ENCODE measurements around the gene NUP62. TPM values are rescaled to one million over a fixed set of nuclear protein-coding genes. Genes with fewer than 3 reads are reported as not detected.
"Not testable (repeated sequence)": the region's sequence is repeated elsewhere in the genome, so short reads cannot be mapped to it uniquely, and the experiment has no call there.

NUP62 gene
- total and polyA plus RNA-seq, 3 experiments from 2014 or later, result 73.7 to 231 (median 223) TPM

GRCh38 chr19:49929611-49930482, 543 bp upstream of the NUP62 start:
- no peaks in the 10 kb centered on the region for H3K27me3 ChIP-seq (ENCODE audit: insufficient read depth, low read length, poor library complexity, severe bottlenecking)
- peak overlapping the region; percentile 92 to 99 (median 98) for H3K4me3 Mint-ChIP-seq
- H3K27ac Mint-ChIP-seq, result peak overlapping the region; percentile 88 to 99 (median 97)
- H3K9me3 Mint-ChIP-seq, result peaks cover 0 to 3% (median 0%) of the 10 kb centered on the region in 5 donors
- POLR2A ChIA-PET, result interaction anchor here (0.5 to 2.2 kb wide), 12 partner anchors 33 to 340 kb away, joined by 3 to 13 read pairs (median 4); partner anchors contain the start of genes AKT1S1, AP2A1, IL4I1 and PNKP
- CTCF ChIA-PET, result interaction anchor here (0.9 to 1.5 kb wide), 6 partner anchors 8 to 212 kb away, joined by 3 to 7 read pairs (median 3); partner anchors contain the start of gene IL4I1
- peak; percentile 82 to 96 (median 94) for DNase-seq
- peaks cover 10% of the 10 kb centered on the region for H3K36me3 ChIP-seq (ENCODE audit: insufficient read depth, low read length)
- H3K36me3 Mint-ChIP-seq, result peaks cover 0 to 34% (median 8%) of the 10 kb centered on the region in 3 donors
- peaks cover 46% of the 10 kb centered on the region for H3K4me1 ChIP-seq (ENCODE audit: insufficient read depth, low read length)
- peak overlapping the region; percentile 82 for H3K27ac ChIP-seq (ENCODE audit: low read depth, low read length)
- peaks cover 61 to 73% (median 72%) of the 10 kb centered on the region in 3 donors for H3K4me1 Mint-ChIP-seq
- H3K27me3 Mint-ChIP-seq, result peaks cover 0 to 7% of the 10 kb centered on the region in 2 donors
- H3K9me3 ChIP-seq (ENCODE audit: low read length), result no peaks in the 10 kb centered on the region
- peak overlapping the region; percentile 96 for H3K4me3 ChIP-seq (ENCODE audit: low read length)

- no peaks in the 10 kb centered on the region for H3K9me3 ChIP-seq (ENCODE audit: low read length)
- Mint-ChIP-seq H3K9me3 (peaks cover 0 to 3% (median 0%) of the 10 kb centered on the region in 5 donors), H3K36me3 (peaks cover 0 to 55% (median 8%) of the 10 kb centered on the region in 3 donors), H3K4me3 (peak overlapping the region; percentile 92 to 99 (median 98)), H3K27me3 (peaks cover 0 to 7% of the 10 kb centered on the region in 2 donors), H3K27ac (peak overlapping the region; percentile 43 to 99 (median 92)), H3K4me1 (peaks cover 55 to 76% (median 60%) of the 10 kb centered on the region in 3 donors)
- POLR2A ChIA-PET, result interaction anchor here (0.7 kb wide), 1 partner anchor 45 kb away, joined by 3 read pairs; no protein-coding TSS in a partner anchor
- H3K27me3 ChIP-seq (ENCODE audit: insufficient read depth, low read length, poor library complexity, severe bottlenecking), result no peaks in the 10 kb centered on the region
- H3K36me3 ChIP-seq (ENCODE audit: insufficient read depth, low read length), result peaks cover 24% of the 10 kb centered on the region
- peaks cover 39% of the 10 kb centered on the region for H3K4me1 ChIP-seq (ENCODE audit: insufficient read depth, low read length)
- peak overlapping the region; percentile 20 for H3K4me3 ChIP-seq (ENCODE audit: low read length)
- CTCF ChIA-PET, result no interaction called here
- no peak overlapping the region for H3K27ac ChIP-seq (ENCODE audit: low read depth, low read length)
- DNase-seq, result no peak
Measured at GRCh38 chr19:49927526-49928264, 1.6 kb downstream of the NUP62 start.

GRCh38 chr19:49926515-49926914, 2.8 kb downstream of the NUP62 start:
- peaks cover 30% of the 10 kb centered on the region for H3K36me3 ChIP-seq (ENCODE audit: insufficient read depth, low read length)
- peaks cover 34% of the 10 kb centered on the region for H3K4me1 ChIP-seq (ENCODE audit: insufficient read depth, low read length)
- H3K9me3 ChIP-seq (ENCODE audit: low read length), result no peaks in the 10 kb centered on the region
- Mint-ChIP-seq H3K4me3 (peak overlapping the region in 2 of 7 donors; percentile 31 to 52), H3K27ac (peak overlapping the region in 1 of 8 donors; percentile 61), H3K27me3 (peaks cover 0 to 7% of the 10 kb centered on the region in 2 donors), H3K36me3 (peaks cover 0 to 66% (median 8%) of the 10 kb centered on the region in 3 donors), H3K9me3 (peaks cover 0 to 3% (median 0%) of the 10 kb centered on the region in 5 donors), H3K4me1 (peaks cover 48 to 76% (median 58%) of the 10 kb centered on the region in 3 donors)
- no peak for DNase-seq
- ChIA-PET POLR2A (no interaction called here), CTCF (no interaction called here)
- no peaks in the 10 kb centered on the region for H3K27me3 ChIP-seq (ENCODE audit: insufficient read depth, low read length, poor library complexity, severe bottlenecking)
- H3K27ac ChIP-seq (ENCODE audit: low read depth, low read length), result no peak overlapping the region
- H3K4me3 ChIP-seq (ENCODE audit: low read length), result no peak overlapping the region

DNA sequence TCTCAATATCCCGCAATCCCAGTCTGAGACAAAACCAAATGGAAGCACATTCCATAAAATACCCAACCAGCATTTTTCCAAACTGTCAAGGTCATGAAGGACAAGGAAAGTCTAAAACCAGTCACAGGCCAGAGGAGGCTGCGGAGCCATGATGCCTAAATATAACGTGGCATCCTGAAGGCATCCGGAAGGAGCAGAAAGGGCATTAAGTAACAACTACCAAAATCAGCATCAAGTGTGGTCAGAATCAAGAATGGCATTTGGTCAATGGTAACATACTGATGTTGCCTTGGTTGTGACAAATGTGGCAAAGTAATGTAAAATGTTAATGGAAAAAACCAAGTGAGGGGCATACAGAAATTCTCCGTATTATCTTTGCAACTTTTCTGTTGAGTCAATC, 3.8 kb downstream of the NUP62 start:
- H3K27me3 Mint-ChIP-seq, result peaks cover 0 to 7% of the 10 kb centered on the region in 2 donors
- DNase-seq, result no peak
- ChIA-PET POLR2A (no interaction called here), CTCF (no interaction called here)
- H3K4me3 Mint-ChIP-seq, result peak overlapping the region in 3 of 7 donors; percentile 8 to 58 (median 41)
- Histone ChIP-seq H3K9me3 (ENCODE audit: low read length) (no peaks in the 10 kb centered on the region), H3K27ac (ENCODE audit: low read depth, low read length) (no peak overlapping the region), H3K4me3 (ENCODE audit: low read length) (no peak overlapping the region), H3K4me1 (ENCODE audit: insufficient read depth, low read length) (peaks cover 29% of the 10 kb centered on the region), H3K27me3 (ENCODE audit: insufficient read depth, low read length, poor library complexity, severe bottlenecking) (no peaks in the 10 kb centered on the region), H3K36me3 (ENCODE audit: insufficient read depth, low read length) (peaks cover 36% of the 10 kb centered on the region)
- H3K36me3 Mint-ChIP-seq, result peaks cover 0 to 76% (median 8%) of the 10 kb centered on the region in 3 donors
- H3K27ac Mint-ChIP-seq, result peak overlapping the region in 1 of 8 donors; percentile 23
- H3K9me3 Mint-ChIP-seq, result peaks cover 0 to 3% (median 0%) of the 10 kb centered on the region in 5 donors
- peaks cover 42 to 74% (median 49%) of the 10 kb centered on the region in 3 donors for H3K4me1 Mint-ChIP-seq

DNA sequence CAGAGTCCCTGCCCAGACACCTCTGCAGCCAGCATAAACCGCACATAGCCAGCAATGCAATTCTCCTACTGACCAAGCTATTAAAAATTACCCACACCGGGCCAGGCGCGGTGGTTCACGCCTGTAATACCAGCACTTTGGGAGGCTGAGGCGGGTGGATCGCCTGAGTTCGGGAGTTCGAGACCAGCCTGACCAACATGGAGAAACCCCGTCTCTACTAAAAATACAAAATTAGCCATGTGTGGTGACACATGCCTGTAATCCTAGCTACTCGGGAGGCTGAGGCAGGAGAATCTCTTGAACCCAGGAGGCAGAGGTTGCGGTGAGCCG, 4.5 kb downstream of the NUP62 start:
- POLR2A ChIA-PET; H3K27me3 Mint-ChIP-seq; CTCF ChIA-PET; H3K27ac Mint-ChIP-seq; H3K9me3 ChIP-seq (ENCODE audit: low read length); H3K27ac ChIP-seq (ENCODE audit: low read depth, low read length); H3K9me3 Mint-ChIP-seq; H3K4me3 ChIP-seq (ENCODE audit: low read length); H3K27me3 ChIP-seq (ENCODE audit: insufficient read depth, low read length, poor library complexity, severe bottlenecking); DNase-seq: not testable (repeated sequence)
- peaks cover 23% of the 10 kb centered on the region for H3K4me1 ChIP-seq (ENCODE audit: insufficient read depth, low read length)
- peaks cover 38 to 71% (median 46%) of the 10 kb centered on the region in 3 donors for H3K4me1 Mint-ChIP-seq
- H3K36me3 Mint-ChIP-seq, result peaks cover 0 to 79% (median 10%) of the 10 kb centered on the region in 3 donors
- peaks cover 36% of the 10 kb centered on the region for H3K36me3 ChIP-seq (ENCODE audit: insufficient read depth, low read length)
- H3K4me3 Mint-ChIP-seq, result peak overlapping the region in 1 of 7 donors; percentile 74

GRCh38 chr19:49924004-49924880, 5.1 kb downstream of the NUP62 start:
- no peaks in the 10 kb centered on the region for H3K9me3 ChIP-seq (ENCODE audit: low read length)
- H3K27ac ChIP-seq (ENCODE audit: low read depth, low read length), result no peak overlapping the region
- no peaks in the 10 kb centered on the region for H3K9me3 Mint-ChIP-seq
- H3K4me3 ChIP-seq (ENCODE audit: low read length), result no peak overlapping the region
- H3K27me3 ChIP-seq (ENCODE audit: insufficient read depth, low read length, poor library complexity, severe bottlenecking), result no peaks in the 10 kb centered on the region
- peaks cover 23% of the 10 kb centered on the region for H3K4me1 ChIP-seq (ENCODE audit: insufficient read depth, low read length)
- peaks cover 0 to under 1% of the 10 kb centered on the region in 2 donors for H3K27me3 Mint-ChIP-seq
- H3K36me3 ChIP-seq (ENCODE audit: insufficient read depth, low read length), result peaks cover 36% of the 10 kb centered on the region
- peak overlapping the region in 2 of 8 donors; percentile 60 to 75 for H3K27ac Mint-ChIP-seq
- ChIA-PET POLR2A (no interaction called here), CTCF (no interaction called here)
- H3K36me3 Mint-ChIP-seq, result peaks cover 0 to 77% (median 13%) of the 10 kb centered on the region in 3 donors
- peak overlapping the region in 1 of 7 donors; percentile 74 for H3K4me3 Mint-ChIP-seq
- H3K4me1 Mint-ChIP-seq, result peaks cover 36 to 70% (median 44%) of the 10 kb centered on the region in 3 donors
- DNase-seq, result no peak

Data from CD8-positive, alpha-beta memory T cell (primary cell).